HPDE6-E6E7 (cell line): ENCODE results near the gene STX11.
A peak's percentile ranks its signal among the peaks of the same experiment; 100 is the strongest.
"Not testable (repeated sequence)": the region's sequence is repeated elsewhere in the genome, so short reads cannot be mapped to it uniquely, and the experiment has no call there.

ENCODE experiments used
- DNase-seq: peaks from one replicate; pipeline ENCODE4 v3.0.0; 2011; ENCODE audit warnings: missing footprints; ENCODE audit errors: extremely low spot score

The STX11 gene

DNA sequence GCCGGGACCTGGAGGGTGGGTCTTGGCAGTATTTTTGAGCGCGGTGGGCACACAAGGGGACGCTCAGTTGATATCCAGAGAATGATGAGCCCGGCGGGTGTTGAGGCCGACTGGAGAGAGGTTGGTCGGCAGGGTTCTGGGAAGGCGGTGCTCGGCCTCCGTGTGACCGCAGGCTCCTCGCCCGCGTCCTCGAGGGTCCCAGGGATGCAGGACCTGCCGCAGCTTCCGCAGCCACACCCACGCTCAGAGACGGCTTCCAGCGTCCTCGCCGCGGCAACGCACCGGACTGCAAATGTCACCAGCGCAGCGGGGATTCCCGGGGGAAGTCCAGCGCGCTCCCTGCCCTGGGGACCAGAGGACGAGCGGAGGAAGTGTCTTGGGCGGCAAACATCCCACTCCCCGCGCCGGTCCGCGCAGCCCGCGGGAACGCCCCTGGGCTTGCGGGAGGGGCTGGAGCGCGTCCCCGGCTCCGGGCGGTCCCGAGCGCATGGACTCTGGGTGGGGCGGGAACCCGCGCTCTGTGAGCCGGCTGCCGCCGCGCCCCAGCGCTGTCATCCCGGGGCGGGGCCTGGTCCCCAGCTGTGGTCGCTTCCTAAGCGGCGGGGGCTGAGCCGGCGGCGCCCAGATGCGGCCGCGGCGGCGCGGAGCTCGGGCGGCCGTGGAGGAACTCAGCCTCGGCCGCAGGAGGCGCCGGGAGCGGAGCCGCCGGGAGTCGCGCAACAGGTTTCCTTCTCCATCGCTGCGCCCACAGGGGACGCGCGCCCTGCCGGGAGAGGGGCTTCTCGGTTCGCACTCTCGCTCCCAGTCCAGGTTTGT is at the start of gene STX11:
STX11 (plus strand) TSS at position 624 of the 816 bp plus-strand sequence. CDS start 36,111 bp downstream, outside the sequence.
- DNase-seq: no peak

DNA sequence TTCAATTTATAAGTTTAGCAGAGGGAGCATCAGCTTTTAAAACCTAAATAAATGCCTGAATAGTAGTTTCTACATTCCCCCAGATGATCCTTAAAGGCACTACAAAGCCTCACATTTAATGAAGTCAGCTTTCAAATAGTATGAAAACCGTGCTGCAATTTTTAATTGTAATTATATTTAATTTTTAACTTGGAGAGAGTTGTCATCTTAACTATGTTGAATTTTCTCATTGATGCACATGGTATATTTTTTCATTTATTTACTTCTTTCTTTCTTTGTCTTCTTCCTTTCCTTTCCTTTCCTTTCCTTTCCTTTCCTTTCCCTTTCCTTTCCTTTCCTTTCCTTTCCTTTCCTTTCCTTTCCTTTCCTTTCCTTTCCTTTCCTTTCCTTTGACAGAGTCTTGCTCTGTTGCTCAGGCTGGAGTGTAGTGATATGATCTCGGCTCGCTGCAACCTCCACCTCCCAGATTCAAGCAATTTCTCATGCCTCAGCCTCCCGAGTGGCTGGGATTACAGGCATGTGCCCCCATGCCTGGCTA is 47.2 kb upstream of the STX11 start:
- no peak for DNase-seq

DNA sequence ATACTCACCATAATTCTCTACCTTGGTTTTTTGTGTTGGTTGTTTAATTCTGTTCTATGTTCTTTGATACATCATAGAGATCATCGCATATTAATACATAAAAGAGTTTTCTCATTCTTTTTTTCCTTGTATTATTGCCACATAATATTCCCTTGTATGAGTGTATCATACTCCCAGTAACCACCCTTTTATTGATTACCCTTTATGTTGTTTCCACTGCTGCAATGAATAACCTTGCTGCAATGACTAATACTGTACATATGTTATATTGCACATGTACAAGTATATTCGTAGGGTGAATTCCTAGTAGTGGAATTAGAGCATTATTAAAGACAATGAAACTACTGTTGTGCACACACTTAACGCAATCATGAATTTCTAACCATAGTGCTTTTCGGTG is 45.8 kb upstream of the STX11 start:
- DNase-seq: no peak

DNA sequence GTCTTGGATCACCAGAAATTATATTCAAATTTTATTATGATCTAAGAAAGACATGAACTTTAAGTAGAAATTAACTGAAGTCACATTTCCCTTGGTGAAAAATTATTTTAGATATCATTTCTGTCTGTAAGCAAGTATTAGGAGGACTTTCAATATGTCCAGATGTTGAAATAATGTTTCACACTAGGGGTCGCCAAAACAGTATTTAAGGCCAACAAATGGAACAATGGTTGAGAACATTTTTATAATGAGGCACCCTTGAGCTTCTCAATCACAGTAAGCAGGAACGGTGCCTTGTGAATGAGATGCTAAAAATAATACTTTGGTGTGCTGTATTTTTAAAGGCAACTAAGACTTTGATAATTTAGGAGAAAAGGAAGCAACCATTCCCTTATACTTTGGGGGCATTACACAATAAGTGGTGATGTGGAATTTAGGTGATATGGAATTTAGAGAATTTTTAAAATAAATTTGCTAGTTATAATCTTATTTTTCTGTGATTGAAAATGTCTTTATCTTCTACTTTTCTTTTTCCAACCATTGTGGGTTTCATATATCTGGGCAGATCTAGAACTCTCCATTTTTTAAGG is 45.3 kb upstream of the STX11 start:
- DNase-seq: peak; percentile 39

DNA sequence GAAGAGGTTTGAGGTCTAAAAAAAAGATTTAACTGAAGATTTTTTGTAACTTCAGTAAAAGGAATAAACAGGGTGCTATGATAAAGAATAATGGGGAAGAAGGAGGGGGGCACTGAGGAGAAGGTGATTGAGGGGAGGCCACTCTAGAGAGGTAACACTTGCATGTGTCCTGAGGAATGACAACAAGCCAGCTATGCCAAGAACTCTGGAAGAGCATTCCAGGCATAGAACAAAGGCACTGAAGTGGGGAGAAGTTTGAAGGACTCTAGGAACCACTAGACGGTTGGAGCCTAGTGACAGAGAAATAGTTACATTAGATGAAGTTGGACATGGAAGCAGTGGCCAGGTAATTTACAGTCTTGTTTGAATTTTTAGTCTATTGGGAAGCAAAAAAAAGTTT is 44.1 kb upstream of the STX11 start:
- DNase-seq: no peak

DNA sequence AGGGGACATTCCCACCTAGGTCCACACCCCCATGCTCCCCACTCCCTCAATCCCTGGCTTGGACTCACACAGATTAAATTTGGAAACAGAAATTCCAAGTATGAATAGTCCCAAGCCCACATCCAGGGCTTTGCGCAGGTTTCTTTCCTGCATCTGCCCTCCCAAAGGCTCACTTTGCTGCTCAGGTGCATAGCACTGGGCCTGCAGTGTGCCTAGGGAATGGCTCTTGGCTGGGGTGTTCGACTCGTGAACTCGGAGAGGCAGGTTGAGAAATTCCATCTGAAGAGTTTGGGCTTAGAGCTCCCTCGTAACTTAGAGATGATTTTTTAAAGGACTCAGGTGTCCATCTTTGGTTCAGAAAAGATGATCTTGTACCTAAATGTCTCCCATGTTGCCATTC is 40.1 kb upstream of the STX11 start:
- no peak for DNase-seq

DNA sequence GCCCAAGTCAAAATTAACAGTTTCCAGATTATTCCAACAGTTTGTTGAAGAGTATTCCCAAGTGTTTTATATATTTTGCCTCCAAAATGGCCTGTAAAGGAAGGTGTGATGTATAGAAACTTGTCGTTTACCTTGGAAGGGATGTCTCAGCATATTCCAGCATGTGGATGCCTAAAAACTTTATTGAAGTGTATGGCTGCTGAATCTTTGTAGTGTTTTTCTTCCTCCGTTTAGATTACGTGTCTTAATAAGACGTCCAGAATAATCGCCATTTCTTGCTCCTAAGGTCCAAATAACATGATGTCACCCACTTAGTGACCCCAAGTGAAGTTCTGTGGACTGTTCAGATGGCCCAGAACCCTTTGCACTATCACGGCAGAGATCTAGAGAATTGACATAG is 37.0 kb upstream of the STX11 start:
- no peak for DNase-seq

DNA sequence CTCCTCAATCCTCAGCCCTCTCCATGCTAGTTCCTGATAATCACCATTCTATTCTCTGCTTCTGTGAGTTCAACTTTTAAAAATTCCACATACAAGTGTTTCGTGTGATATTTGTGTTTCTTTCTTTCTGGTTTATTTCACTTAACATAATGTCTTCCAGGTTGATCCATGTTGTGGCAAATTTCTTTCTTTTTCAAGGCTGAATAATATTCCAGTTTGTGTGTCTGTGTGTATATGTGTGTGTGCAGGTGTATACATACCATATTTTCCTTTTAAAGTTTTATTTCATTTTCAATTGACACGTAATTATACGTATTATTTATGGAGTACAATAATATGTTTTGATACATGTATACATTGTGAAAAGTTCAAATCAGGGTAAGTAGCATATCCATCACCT is 35.1 kb upstream of the STX11 start:
- no peak for DNase-seq

DNA sequence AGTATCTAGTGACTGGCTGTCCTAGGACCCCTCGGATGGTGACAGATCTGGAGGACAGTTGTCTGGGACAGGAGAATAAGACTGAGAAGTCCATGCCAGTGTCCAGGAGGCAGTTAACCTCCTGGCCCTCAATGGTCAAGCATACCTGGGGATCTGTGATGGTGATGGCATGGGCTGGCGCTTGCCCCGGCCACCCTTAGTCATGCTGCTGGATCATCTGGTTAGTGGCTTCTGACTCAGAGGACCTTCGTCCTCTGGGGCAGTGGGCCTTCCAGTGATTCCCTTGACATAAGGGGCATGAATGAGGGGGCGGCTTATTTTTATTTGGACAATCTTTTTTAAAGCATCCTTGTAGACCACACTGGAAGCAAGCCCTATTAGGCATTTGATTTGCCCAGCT is 30.9 kb upstream of the STX11 start:
- DNase-seq: no peak

DNA sequence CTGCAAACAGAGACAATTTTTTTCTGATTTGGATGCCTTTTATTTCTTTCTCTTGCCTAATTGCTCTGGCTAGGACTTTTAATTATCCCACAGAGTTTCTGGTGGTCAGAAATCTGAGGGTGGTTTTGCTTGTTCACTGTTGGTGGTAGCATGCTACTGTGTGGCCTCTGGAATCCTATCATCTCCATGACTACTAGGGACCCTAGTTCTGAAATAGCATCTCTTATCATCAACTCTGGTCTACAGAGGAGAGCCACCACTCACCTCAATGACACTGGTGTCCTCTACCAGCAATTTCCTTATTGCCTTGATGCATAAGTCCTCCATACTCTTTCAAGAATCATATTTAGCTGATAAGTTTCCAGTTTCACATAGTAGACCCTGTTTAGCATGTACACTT is 27.5 kb upstream of the STX11 start:
- no peak for DNase-seq

DNA sequence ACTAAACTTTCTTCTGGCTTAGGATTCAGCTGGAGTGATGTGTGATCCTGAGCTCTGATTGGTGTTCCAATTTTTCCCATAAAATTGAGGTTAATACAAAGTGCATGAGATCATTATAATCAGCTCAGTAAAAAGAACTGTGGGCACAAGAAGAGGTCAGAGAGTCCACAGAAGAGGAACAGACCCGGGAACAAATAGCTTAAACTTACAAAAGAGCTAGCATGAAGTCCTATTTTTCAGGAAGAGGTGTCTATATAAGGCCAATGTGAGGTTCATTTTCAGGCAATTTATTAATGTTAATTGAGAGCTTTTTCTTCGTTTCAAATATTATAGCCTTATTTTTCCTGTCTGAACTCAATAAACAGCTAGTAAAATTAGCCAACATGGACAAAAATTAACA is 26.9 kb upstream of the STX11 start:
- no peak for DNase-seq

DNA sequence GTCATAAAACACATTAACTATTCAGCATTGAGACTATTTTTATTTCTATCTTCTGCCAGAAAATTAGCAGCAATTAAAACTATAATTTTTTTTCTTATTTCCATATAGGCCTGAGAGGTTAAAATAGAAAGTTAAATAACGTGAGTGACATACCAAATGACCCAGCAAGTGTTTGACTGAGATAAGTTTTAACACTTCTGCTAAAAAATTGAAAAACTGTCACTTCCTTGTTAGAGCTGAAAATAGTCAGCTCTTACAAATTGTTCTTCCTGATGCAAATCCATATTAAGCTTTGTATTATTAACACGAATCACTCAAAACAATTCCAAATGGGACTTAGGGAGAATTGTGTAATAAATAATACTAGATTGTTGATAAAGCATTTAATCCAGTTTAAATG is 26.5 kb upstream of the STX11 start:
- no peak for DNase-seq

DNA sequence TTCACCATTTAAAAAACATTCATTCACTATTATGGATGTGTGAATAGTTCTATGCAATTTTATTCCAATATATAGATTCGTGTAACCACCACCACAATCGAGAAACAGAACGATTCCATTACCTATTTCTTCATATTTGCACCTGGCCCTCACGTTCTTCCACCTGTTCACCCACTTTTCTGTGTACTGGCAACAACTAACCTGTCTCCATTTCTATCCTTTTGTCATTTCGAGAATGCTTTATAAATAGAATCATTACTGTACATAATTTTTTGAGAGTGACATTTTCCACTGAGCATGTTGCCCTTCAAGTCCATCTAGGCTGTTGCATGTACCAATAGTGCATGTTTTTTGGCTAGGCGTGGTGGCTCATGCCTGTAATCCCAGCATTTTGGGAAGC is 23.2 kb upstream of the STX11 start:
- no peak for DNase-seq

DNA sequence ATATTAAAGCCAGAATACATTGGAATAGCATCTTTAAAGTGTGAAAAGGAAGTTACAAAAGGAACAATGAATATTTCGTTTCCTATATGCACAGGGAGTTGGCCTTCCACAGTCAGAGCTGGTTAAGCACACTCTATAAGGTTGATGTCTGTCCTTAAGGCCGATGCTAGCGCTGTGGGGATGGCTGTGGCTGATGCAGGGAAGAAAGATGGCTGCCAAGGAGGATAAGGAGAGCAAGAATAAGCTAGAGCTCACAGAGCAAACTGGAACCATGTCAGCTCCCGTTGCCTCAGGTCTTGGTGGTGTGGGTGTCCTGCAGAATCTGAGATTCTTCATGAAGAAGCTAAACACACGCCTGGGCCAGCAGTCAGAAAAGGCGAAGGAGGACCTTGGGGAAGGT is 20.8 kb upstream of the STX11 start:
- no peak for DNase-seq

DNA sequence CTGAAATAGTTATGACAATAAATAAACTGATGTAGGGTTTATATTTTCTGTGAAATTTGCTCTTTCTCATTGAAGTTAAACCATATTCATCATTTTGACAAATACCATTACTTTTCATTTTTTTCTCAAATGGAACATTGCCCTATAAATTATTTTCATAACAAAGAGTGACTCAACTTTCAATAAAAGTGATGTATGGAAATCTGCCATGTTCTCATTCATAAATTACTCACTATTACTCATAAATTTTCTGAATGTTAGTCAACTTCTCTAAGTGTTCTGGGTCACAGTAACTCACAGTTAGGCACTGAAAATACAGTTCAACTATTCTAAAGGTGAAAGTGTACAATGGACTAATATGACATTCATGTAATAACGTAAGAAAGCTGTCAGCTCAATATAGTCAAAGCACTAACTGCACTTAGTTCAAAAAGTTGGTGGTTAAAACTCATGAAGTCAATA is 19.0 kb upstream of the STX11 start:
- peak; percentile 66 for DNase-seq

DNA sequence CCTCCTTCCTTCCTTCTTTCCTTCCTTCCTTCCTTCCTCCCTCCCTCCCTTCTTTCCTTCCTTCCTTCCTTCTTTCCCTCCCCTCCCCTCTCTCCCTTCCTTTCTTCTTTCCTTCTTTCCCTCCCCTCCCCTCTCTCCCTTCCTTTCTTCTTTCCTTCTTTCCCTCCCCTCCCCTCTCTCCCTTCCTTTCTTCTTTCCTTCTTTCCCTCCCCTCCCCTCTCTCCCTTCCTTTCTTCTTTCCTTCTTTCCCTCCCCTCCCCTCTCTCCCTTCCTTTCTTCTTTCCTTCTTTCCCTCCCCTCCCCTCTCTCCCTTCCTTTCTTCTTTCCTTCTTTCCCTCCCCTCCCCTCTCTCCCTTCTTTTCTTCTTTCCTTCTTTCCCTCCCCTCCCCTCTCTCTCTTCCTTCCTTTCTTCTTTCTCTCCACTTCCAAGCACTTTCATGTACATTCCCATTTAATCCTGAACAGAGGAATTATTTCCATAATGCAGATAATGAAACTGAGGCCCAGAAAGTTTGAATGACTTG is 18.1 kb upstream of the STX11 start:
- DNase-seq: not testable (repeated sequence)

DNA sequence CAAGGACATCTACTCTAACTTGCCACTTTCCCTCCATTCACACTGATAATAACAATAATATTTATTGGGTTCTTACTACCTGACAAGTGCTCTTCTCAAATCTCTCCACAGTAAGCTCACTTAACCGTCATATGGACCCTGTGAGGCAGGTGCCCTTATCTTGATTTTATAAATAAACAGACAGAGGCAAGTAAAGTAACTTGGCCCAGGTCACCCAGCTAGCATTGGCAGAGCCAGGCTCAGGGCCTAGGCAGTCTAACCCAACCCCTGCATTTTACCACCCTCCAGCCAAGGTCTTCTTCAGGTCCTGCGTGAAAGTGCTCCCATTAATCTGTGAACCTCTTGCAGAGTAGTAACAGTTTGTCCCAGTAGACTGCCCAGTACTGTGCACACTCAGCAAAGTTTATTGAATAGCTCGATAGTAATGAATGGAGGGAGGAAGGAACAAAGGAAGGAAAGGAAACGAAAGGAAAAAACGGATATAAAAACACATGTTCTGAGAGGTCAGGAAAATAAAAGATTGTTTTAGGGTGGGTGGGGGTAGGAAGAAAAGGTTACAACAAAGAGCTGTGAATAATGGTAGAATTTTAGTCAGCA is 17.0 kb upstream of the STX11 start:
- DNase-seq: no peak

DNA sequence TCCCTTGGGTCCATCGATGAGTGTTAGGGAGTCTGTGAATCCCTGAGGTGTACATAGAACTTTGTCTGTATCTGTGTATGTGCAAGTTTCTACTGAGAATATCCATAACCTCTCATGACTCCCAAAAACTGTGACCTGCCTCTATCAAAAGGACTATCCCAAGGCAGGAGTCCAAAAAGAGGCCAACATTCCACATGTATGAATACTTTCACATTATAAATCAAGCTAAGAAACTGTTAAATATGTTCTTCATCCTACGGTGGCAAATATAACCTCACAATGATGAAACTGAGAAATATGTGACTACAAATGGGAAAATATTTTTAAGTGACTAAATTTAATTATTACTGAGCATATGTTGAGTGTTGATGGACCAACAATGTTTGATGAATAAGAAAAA is 16.1 kb upstream of the STX11 start:
- no peak for DNase-seq

DNA sequence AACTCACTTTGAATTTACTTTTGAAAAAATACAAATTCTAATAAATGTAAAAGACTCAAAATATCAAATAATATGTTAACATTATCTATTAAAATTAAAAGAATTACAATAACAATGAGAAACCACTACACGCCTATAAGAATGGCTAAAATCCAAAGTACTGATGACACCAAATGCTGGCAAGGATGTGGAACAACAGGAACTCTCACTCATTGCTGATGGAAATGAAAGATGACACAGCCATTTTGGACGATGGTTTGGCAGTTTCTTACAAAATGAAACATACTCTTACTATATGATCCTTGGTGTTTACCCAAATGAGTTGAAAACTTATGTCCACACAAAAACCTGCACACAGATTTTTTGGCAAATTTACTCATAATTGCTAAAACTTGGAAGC is 15.6 kb upstream of the STX11 start:
- DNase-seq: no peak

DNA sequence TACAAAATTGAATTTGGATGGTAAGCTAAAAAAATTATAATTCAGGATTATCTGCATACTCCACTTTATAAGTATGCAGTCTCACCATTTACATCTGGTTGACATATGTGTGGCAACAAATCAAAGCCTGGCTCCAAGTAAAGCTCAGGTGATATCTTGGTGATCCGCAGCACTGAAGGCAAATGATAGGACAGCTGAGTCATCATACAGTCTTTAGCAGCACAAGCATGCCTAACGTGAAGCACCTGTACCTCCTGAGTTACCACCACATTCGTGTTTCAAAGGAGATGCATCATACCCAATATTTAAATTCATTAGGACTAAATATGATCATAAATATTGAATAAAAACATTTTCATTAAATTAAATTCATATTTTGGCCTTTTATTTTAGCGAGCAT is 11.8 kb upstream of the STX11 start:
- DNase-seq: no peak

DNA sequence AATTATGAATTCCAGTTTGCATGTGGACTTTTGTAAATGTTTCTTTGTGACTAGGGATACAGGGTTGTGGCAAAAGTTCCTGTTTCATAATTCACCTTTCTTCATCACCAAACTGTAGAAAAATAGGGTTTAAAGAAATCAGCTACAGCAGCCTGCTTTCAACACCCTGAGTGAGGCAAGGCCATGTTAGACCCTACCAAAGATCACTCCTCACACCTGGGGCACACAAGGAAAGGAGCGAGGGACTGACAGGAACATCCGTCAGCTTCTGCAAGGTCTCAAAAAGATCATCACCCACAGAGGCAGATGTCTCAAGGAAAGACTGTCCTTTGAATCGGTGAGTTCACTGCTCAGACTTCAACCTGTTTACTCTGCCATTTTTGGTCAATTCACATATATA is 10.5 kb upstream of the STX11 start:
- DNase-seq: no peak

DNA sequence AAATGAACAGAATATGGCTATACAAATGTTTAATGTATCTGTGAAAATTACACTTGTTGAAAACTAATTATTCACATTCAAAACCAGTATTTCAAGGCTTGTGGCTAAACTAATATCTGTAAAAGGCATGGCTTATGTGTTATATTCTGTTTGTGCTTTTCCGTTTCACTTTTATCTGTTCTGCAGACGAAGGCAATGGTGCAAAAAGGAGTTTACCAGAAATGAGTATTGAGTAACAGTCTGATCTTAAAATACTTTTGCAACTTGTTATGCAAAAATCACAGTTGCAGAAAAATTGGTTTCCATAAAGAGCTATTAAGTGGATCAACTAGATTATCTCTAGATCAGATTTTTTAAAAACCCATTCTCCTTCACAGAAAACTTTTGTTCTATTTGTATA is 9.4 kb upstream of the STX11 start:
- no peak for DNase-seq

DNA sequence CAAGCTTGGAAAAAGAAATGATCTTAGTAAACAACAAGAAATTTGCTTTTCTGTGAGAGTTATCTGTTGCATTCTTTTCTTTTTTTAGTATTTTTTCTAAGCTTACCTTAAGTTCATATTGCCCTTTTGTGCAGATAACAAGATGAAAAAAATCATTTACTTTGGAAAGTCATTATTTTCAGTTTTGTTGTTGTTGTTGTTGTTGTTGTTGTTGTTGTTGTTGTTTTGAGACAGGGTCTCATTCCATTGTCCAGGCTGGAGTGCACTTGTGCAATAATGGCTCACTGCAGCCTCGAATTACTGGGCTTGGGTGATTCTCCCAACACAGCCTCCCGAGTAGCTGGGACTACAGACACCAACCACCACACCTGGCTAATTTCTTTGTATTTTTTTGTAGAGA is 8.8 kb upstream of the STX11 start:
- no peak for DNase-seq
